Left lung (tissue), 10 donors: ENCODE results near the gene ADA. TPM values are rescaled to one million over a fixed set of nuclear protein-coding genes. Genes with fewer than 3 reads are reported as not detected.

Source experiments
- ATAC-seq: fragments of 200-7000 bp; cut with Tn5 transposase; one replicate; pipeline ENCODE4 v1.9.1; 2020; ENCODE audit warnings: moderate library complexity
- DNase-seq, 4 donors: peaks; one replicate each; pipeline ENCODE4 v3.0.0-alpha.2; 2013 to 2020
- H3K27ac ChIP-seq, 2 donors: fragments of 200-600 bp; sonication (generic) in 1 of 2; one replicate each; pipeline versions ENCODE4 v1.5.0 to v1.8.0; 2020 to 2021
- H3K27me3 ChIP-seq, 2 donors: fragments of 200-600 bp; sonication (generic) in 1 of 2; one replicate each; pipeline versions ENCODE4 v1.5.0 to v1.8.0; 2020 to 2021
- H3K36me3 ChIP-seq, 2 donors: fragments of 200-600 bp; sonication (generic) in 1 of 2; one replicate each; pipeline versions ENCODE4 v1.5.0 to v1.8.0; 2020 to 2021
- H3K4me1 ChIP-seq, 2 donors: fragments of 200-600 bp; one replicate each; pipeline ENCODE4 v1.8.0; 2021
- H3K4me3 ChIP-seq, 2 donors: fragments of 200-600 bp; sonication (generic) in 1 of 2; one replicate each; pipeline versions ENCODE4 v1.5.0 to v1.8.0; 2020 to 2021; ENCODE audit warnings: mild to moderate bottlenecking in 1 of 2
- H3K9me3 ChIP-seq, 2 donors: fragments of 200-600 bp; sonication (generic) in 1 of 2; one replicate each; pipeline versions ENCODE4 v1.5.0 to v1.8.0; 2020 to 2021
- intact Hi-C, 2 donors: fragments of 100-400 bp; cut with DNase I; formaldehyde crosslinking; loops; one replicate each; pipeline versions ENCODE4 v1.11.2 to v1.14.2; 2022
- polyA plus RNA-seq, 6 donors: library from polyadenylated mRNA; unstranded; fragments of 120-200 nt; gene quantifications; one replicate each; pipeline ENCODE4 v1.2.1, GENCODE V29; 2013; ENCODE audit not compliant: insufficient read length in 6 of 6
- total RNA-seq, 2 donors: library from RNA; stranded (reverse); fragmentation: NEBNext Ultra II Directional; extraction: Animal tissue kit (Norgen Biotek cat#: 25700); gene quantifications; one replicate each; pipeline ENCODE4 v1.2.1, GENCODE V29; 2021
- TF ChIP-seq, protein P1 (sequence below), 2 donors: fragments of 200-600 bp; sonication (generic) in 1 of 2; IDR thresholded peaks; one replicate each; pipeline versions ENCODE4 v1.5.0 to v1.8.0; 2021; ENCODE audit warnings: antibody characterized with exemption in 2 of 2
- donor health status: DM: no; HTN: yes; CAD: no.
- donor health status: DM: no; HTN: no; CAD: no.

ADA gene
- total and polyA plus RNA-seq, 8 donors = 5.4 to 15.5 (median 6.9) TPM

GRCh38 chr20:44646023-44646640 lies 5.4 kb downstream of the ADA start:
- H3K27ac ChIP-seq = peak overlapping the region in 1 of 2 donors; percentile 80
- ATAC-seq (no peak), DNase-seq (no peak)
- TF ChIP-seq, protein P1, sequence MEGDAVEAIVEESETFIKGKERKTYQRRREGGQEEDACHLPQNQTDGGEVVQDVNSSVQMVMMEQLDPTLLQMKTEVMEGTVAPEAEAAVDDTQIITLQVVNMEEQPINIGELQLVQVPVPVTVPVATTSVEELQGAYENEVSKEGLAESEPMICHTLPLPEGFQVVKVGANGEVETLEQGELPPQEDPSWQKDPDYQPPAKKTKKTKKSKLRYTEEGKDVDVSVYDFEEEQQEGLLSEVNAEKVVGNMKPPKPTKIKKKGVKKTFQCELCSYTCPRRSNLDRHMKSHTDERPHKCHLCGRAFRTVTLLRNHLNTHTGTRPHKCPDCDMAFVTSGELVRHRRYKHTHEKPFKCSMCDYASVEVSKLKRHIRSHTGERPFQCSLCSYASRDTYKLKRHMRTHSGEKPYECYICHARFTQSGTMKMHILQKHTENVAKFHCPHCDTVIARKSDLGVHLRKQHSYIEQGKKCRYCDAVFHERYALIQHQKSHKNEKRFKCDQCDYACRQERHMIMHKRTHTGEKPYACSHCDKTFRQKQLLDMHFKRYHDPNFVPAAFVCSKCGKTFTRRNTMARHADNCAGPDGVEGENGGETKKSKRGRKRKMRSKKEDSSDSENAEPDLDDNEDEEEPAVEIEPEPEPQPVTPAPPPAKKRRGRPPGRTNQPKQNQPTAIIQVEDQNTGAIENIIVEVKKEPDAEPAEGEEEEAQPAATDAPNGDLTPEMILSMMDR (IDR thresholded peaks at IDR 0.05) = no peak
- intact Hi-C loops = no loop called here
- H3K4me1 ChIP-seq = peaks cover 37 to 95% of the 10 kb centered on the region in 2 donors
- no peaks in the 10 kb centered on the region for H3K27me3 ChIP-seq
- H3K36me3 ChIP-seq = no peaks in the 10 kb centered on the region
- H3K9me3 ChIP-seq = no peaks in the 10 kb centered on the region
- H3K4me3 ChIP-seq = no peak overlapping the region

- Histone ChIP-seq H3K36me3 (no peaks in the 10 kb centered on the region), H3K27me3 (no peaks in the 10 kb centered on the region), H3K9me3 (no peaks in the 10 kb centered on the region), H3K4me1 (peaks cover 33 to 80% of the 10 kb centered on the region in 2 donors), H3K4me3 (no peak overlapping the region), H3K27ac (peak overlapping the region; percentile 73 to 80)
- ATAC-seq (no peak), DNase-seq (no peak)
- TF ChIP-seq, protein P1 (IDR thresholded peaks at IDR 0.05) = no peak
- intact Hi-C loops = no loop called here
Observed at GRCh38 chr20:44644667-44645131, 6.8 kb downstream of the ADA start.

- intact Hi-C loops = no loop called here
- DNase-seq = no peak
Observed at GRCh38 chr20:44644230-44644617, 7.3 kb downstream of the ADA start.

DNA sequence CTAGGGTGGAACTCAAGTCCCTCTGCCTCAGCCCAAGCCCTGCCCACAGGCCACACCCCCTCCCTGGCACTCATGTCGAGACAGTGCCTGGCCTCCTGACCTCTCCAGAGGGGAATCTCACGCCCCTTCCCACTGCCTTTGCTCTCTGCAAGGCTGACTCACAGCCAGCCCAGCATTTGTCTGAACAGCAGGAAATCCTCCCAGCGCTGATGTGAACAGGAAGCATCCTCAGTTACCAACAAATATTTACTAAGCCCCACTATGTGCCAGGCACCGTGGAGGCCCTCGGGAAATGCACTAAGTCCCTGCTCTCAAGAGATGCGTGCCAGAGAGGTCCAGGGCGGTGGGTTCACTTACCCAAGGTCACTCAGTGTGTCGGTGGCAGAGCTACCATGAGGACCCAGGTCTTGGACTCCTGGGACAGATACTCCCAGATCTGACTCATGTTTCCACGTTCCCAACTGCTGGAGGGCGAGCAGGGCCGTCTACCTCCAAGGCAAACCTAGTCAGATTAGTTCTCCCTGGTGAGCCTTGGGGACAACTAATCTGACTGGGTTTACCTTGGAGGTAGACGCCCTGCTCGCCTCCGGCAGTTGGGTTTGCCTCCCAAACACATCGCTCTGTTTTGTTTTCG lies 7.8 kb downstream of the ADA start:
- DNase-seq (peak; percentile 18 to 86 (median 73)), ATAC-seq (peak; percentile 70)
- Histone ChIP-seq H3K4me1 (peaks cover 33 to 71% of the 10 kb centered on the region in 2 donors), H3K4me3 (no peak overlapping the region), H3K36me3 (no peaks in the 10 kb centered on the region), H3K27me3 (no peaks in the 10 kb centered on the region), H3K27ac (peak overlapping the region; percentile 73 to 80), H3K9me3 (no peaks in the 10 kb centered on the region)
- TF ChIP-seq, protein P1 (IDR thresholded peaks at IDR 0.05) = no peak
- intact Hi-C loops = no loop called here

More at GRCh38 chr20:44644230-44644617, 7.3 kb downstream of the ADA start:
- Histone ChIP-seq H3K4me1 (peaks cover 33 to 76% of the 10 kb centered on the region in 2 donors), H3K9me3 (no peaks in the 10 kb centered on the region), H3K27ac (peak overlapping the region; percentile 73 to 80), H3K36me3 (no peaks in the 10 kb centered on the region), H3K4me3 (no peak overlapping the region), H3K27me3 (no peaks in the 10 kb centered on the region)
- no peak for ATAC-seq
- TF ChIP-seq, protein P1 (IDR thresholded peaks at IDR 0.05) = no peak

- Histone ChIP-seq H3K4me1 (peaks cover 33 to 65% of the 10 kb centered on the region in 2 donors), H3K9me3 (no peaks in the 10 kb centered on the region), H3K27me3 (no peaks in the 10 kb centered on the region), H3K27ac (peak overlapping the region; percentile 73 to 80), H3K4me3 (no peak overlapping the region), H3K36me3 (no peaks in the 10 kb centered on the region)
- no peak for ATAC-seq
- no peak for DNase-seq
- TF ChIP-seq, protein P1 (IDR thresholded peaks at IDR 0.05) = no peak
- intact Hi-C loops = no loop called here
Observed at GRCh38 chr20:44643154-44643519, 8.4 kb downstream of the ADA start.
